HG03342 (cell line): ENCODE results near the gene HSD17B12.

Experiments used
- ATAC-seq: cut with Tn5 transposase; IDR thresholded peaks from one replicate; pipeline ENCODE4 v1.9.1; 2021; ENCODE audit warnings: mild to moderate bottlenecking, moderate library complexity; ENCODE audit not compliant: unreplicated experiment

The HSD17B12 gene

DNA sequence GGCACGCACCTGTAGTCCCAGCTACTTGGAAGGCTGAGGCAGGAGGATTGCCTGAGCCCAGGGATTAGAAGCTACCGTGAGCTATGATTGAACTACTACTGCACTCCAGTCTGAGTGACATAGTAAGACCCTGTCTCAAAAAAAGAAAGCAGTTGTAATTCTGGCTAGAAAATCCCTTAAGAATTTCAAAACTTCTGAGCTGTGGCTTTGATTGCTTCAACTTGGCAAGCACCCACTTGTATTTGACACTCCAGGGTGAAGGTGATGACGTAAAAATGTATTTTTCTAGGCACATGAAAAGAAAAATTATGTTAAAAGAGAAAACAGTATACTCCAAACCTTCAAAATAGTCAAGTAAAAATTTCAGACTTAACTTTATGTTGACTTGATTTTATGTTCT lies 176.5 kb downstream of the HSD17B12 start:
- no peak for ATAC-seq

GRCh38 chr11:43861141-43861540 lies 180.6 kb downstream of the HSD17B12 start:
- no peak for ATAC-seq

DNA sequence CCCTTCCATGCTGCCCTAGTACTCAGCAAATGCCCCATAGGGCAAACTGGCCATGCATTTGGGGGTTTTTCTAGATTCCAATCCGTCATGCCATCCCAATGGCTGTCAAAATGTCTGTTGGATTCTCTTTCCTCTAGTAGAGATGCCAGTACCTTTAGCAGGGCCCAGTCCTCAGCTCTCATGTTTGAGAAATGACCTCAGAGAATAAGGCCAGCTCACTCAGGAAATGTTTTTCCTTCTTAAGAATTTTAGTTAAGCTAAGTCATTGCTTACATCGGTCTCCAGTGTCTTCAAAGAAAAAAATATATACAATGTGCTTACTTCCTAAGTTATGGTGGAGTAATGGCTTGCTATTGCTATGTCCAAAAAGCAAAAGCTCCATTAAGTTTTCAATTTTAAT lies 186.0 kb downstream of the HSD17B12 start:
- no peak for ATAC-seq

DNA sequence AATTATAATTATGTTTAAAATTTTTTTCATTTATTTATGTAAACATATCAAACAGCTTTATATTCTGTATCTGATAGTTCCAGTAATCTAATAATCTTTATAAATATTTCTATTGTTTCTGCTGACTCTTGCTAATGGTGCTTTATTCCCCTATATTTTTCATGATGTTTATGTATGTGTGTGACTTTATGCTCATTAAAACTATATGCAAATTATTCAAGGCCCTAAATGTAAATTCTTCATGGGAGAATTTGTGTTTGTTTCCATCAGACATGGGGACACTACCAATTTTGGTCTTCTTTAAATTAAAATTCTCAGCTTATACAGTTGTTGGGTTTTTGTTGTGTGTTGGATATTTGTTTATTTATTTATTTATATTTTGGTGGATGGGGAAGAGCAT lies 186.4 kb downstream of the HSD17B12 start:
- no peak for ATAC-seq

DNA sequence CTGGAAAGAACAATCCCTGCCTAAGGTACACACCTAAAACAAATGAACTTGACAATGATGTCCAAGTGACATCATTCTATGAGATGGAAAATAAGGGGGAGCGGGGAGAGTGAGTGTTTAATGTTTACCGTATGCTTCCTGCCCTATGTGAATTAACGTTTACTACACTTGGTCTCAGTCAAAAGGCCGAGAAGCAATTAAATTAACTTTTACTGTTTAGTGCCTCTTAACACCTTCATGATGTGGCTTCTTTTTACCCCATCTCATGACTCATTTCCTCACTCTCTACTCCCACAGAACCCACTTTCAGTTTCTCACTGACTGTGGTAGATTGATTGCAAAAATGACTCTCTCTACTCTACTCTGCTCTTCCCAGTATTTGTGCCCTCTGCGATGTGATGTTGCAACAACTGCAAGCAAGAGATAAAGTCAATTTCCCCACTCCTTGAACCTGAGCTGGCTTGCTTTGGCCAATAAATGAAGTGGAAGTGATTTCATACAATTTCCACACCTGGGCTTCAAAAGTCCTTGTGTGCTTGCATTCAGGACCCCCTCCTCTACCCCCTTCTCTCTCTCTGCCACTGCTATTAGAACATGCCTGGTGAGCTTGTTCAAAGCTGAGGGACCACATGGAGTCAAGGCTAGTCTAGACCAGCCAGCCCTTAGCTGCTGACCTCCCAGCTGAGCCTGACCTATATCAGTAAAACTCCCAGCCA lies 188.5 kb downstream of the HSD17B12 start:
- peak; percentile 100 for ATAC-seq

DNA sequence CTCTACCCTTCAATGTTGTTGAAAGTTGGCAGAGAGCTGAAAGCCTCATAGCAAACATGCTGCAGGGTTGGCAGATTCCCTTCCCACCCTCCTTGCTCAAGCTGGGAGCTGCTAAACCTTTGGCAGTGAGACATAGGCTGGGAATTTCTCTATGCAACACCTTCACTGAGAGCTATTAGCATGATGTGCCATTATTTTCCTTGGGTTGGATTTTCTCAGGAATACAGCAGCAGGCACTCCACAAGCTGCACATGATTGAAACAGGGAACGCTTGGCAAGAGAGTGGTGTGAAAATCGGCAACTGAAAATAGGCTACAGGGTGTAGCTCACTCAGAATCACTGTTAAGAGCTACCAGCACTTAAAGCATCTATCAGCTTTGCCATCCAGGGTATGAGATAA lies 190.5 kb downstream of the HSD17B12 start:
- ATAC-seq = no peak

GRCh38 chr11:43872995-43873394 lies 192.5 kb downstream of the HSD17B12 start:
- ATAC-seq = no peak

- no peak for ATAC-seq
These were observed 193.5 kb downstream of the HSD17B12 start for GRCh38 chr11:43874078-43874477.

DNA sequence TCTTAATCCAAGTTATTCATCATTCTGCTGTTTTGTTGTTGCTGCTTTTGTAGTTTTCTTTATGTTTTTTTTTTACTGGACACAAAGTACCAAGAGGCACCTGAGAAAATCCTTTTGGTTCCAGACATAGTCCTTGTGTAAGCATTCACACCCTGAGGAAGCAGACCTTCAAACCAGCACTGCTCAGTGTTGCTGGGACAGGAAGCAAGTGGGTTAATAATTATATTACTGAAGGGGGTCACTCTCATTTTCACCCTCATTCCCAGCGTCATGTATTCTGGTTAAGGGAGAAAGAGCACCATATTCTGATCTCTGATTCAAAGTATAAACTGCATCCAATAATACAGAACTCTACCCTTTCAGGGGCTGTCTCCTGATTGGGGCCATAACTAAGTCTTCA lies 194.2 kb downstream of the HSD17B12 start:
- peak; percentile 60 for ATAC-seq

DNA sequence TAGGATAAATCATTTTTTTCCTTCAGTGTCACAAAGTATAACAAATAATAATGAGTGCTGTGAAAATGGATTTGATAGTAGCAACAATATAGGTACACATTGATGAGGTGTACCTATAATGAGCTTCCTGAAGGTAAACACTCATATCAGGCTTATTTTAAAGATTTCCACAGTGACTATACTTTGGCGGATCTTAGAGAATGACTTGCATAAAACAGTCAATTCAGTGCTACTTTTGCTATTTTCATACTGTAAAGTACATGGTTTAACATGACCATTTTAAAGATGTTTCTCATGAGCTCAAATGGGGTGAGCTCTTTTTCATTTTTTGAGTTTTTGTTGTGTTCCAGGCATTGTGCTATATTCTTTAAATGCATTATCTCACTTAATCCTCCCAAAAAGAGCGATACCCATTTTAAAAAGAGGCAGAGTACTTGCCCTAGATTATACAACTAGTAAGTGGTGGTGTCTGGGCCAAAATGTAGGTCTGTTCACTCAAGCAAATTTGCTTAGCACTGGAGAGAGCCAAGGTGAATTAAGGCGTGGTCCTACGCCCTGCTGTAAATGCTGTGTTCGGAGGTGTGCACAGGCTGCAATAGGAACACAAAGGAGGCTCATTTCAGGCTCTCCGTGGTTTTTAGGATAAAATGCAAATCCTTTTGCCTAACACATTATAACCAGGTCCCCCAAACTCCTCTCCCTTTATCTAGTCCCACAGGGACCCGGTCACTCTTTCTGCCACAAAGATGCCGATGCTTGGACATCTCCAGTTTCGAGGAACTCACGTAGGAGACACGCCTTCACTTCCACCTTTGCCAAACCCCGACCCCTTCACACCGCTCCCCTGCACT lies 199.5 kb downstream of the HSD17B12 start:
- peak; percentile 10 for ATAC-seq

DNA sequence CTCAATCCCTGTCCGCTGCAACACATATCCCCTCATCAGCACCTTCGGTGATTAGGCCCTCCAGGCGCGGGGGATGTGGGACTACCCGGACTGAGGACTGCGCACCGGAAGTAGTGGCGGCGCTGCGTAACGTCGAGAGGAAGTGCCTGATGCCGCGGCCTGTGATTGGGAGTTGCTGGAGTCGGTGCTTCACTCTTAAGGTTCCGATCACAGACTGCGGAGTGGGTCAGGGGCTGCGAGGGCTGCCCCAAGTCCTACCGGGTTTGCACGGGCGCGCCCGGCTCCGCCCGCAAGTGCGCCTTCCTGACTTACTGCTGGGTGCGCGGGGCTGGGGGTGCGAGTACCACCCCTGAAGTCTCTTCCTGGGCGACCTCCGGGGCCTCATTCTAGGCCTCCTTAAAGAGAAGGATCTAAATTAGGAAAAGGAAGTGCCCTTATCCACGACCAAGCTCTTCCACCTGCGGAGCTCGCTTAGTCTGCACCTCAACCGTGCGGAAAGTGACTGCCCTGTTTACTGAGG lies 200.2 kb downstream of the HSD17B12 start, which contains the start of gene ALKBH3:
Gene ALKBH3, plus strand, starts transcription at position 192 of the 520 bp plus-strand sequence. CDS start 1,822 bp downstream, outside the sequence.
- ATAC-seq = peak; percentile 99

DNA sequence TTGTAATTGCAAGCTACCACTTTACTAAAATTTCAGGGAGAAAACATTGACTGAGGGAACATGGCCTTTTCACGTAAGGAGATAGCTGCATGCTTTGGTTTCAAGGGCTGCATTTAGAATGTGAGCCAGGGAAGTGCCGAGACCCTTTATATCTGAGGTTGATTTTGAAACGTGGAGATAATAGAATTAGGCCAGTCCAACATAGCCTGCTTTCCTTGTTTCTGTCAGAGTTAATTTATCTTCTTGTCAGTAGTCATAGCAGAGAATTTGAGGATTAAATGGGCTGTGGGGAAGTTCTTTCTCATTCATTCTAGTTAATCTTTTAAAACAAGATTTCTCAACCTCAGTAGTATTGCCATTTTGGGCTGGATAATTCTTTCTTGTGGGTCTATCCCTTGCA lies 212.3 kb downstream of the HSD17B12 start:
- ATAC-seq = no peak

DNA sequence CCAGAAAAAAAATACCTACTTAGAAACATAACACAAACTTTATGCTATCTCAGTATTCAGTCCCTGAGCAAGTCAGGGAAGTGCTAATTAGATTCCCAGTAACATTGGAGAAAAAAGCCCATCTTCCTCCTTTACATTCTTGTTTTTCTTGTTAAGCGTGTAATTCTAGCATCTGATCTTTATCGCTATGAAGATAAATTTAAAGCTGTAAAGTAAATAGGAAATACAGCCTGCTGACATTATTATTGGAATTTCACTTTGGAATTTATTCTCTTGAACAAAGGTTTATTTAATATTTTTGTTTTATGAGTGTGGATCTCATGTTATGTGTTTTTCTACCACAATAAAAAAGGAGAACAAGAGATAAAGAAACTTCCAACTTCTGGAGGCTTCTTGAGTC lies 214.0 kb downstream of the HSD17B12 start:
- ATAC-seq = no peak

- ATAC-seq = no peak
These were observed 215.1 kb downstream of the HSD17B12 start for GRCh38 chr11:43895601-43896000.

DNA sequence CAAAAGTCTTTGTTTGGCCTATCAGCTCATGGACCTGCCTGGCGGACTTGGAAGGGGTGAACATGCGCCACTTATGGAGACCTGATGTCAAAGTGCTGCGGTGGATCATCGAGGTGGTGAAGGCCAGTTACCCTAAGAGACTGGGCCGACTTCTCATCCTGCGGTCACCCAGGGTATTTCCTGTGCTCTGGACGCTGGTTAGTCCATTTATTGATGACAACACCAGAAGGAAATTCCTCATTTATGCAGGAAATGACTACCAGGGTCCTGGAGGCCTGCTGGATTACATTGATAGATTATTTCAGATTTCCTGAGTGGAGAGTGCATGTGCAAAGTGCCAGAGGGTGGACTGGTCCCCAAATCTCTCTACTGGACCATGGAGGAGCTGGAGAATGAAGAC lies 218.0 kb downstream of the HSD17B12 start:
- no peak for ATAC-seq

DNA sequence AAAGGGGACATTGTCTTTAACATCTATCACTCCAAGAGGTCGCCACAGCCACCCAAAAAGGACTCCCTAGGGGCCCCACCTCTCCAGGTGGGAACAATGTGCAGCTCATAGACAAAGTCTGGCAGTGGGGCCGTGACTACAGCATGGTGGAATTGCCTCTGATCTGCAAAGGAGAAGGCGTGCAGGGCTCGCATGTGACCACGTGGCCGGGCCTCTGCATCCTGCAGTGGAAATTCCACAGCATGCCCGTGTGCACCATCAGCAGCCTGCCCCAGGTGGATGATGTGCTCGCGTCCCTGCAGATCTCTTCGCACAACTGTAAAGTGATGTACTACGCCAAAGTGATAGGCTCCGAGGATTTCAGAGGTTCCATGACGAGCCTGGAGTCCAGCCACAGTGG lies 218.6 kb downstream of the HSD17B12 start:
- no peak for ATAC-seq

DNA sequence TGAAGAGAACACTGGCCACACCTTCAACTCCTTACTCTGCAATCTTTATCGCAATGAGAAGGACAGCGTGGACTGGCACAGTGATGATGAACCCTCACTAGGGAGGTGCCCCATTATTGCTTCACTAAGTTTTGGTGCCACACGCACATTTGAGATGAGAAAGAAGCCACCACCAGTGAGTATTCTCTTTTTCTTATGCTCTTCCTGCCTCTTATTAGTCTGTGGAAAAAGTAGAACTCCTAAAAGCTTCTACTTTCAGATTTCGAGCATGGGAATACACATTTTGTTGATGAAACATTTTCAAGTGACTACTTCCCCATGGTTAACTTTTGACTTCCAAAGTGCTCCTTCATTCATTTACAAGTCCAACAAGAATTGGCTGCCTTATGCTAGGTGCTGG lies 221.0 kb downstream of the HSD17B12 start:
- ATAC-seq = no peak

GRCh38 chr11:43903078-43903477 lies 222.5 kb downstream of the HSD17B12 start:
- ATAC-seq = no peak

GRCh38 chr11:43903969-43904368 lies 223.4 kb downstream of the HSD17B12 start:
- no peak for ATAC-seq

- no peak for ATAC-seq
These were observed 224.4 kb downstream of the HSD17B12 start for GRCh38 chr11:43904742-43905535.

DNA sequence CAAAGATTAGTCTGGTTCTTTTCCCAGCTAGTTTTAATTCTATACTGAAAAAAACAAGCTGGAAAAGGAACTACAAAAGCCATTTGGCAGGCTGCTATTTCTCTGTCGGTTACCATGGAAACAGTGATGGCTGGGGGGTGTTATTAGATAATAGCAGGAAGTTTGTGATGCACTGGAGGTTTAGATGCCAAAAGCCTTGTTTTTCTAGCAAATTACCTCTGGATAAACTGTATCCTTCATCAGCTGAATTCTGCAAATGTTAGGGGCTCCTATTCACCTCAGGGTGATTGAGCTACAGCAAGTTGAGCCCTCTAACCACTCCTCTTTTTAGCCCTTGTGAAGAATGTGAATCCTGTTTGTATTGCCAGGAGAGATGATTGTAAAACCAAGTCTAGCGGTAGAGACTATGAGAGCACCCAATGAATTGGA lies 225.3 kb downstream of the HSD17B12 start:
- no peak for ATAC-seq
